ENCODE measurements around the gene DOP1A.

DNA sequence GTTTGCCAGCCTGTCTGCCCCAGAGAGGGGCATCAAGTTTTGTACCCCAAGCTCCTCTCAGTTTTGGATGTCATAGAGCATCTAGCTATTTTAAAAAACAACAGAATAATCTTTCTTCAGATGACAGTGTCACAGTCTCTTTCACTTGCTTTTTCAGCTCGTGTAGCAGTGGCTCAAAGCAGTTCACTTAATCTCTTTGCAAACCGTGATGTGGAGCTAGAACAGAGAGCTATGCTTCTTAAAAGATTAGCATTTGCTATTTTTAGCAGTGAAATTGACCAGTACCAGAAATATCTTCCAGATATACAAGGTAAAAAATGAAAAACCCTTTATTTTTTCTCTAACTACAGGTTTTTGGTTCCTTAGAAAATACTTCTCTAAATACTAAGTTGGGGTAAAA lies 88.3 kb downstream of the DOP1A start:
- TF ChIP-seq CTCF (IDR thresholded peaks at IDR 0.05) (no peak), ZFX (IDR thresholded peaks at IDR 0.05; ENCODE audit: borderline replicate concordance) (no peak)

Data from 22Rv1 (cell line).